GM19397 (cell line): ENCODE results near the gene FANK1.

Experiments used
- ATAC-seq: cut with Tn5 transposase; IDR thresholded peaks from one replicate; pipeline ENCODE4 v1.9.1; 2021; ENCODE audit warnings: mild to moderate bottlenecking, moderate library complexity; ENCODE audit not compliant: unreplicated experiment

The FANK1 gene, protein sequence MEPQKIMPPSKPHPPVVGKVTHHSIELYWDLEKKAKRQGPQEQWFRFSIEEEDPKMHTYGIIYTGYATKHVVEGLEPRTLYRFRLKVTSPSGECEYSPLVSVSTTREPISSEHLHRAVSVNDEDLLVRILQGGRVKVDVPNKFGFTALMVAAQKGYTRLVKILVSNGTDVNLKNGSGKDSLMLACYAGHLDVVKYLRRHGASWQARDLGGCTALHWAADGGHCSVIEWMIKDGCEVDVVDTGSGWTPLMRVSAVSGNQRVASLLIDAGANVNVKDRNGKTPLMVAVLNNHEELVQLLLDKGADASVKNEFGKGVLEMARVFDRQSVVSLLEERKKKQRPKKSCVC

DNA sequence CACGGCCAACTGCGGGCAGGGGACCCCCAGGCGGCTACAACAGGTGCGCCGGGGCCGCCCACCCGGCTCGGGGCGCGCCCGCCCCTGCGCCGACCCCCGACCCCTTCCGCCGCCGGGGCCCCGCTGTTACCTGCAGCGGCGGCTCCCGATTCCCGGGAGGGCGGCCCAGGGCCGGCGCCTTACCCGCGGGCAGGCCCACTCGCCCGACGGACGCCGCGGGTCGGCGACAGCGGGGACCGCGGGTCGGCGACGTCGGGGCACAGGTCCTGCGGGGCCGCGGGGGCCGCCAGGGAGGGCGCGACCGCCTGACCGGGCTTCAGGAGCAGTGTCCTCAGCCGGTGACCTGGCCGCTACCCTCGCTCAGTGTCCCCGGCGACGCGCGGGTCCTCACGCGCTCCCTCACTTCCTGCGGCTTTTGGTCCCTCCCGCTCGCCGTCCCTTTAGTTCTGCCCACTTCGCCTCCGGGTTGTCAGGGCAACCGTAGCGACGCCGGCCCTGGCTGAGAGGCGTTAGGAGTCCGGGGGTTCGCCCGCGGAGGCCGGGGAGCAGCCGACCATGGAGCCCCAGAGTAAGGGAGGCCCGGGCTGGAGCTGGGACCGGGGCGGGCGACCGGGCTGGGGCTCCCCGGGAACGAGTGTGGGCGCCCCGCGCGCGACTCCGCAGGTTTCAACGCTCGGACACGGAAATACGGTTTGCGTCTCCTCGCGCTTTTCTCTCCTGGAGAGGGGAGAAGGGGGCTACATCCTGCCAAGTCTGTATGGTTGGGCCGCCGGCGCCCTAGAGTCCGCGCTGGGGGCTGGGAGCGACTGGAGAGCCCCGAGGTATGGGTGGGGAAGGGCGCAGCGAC is at the start of gene FANK1:
FANK1 (plus strand) TSS at position 477 of the 847 bp plus-strand sequence; CDS start at position 556, 79 bp downstream.
- peak; percentile 85 for ATAC-seq

DNA sequence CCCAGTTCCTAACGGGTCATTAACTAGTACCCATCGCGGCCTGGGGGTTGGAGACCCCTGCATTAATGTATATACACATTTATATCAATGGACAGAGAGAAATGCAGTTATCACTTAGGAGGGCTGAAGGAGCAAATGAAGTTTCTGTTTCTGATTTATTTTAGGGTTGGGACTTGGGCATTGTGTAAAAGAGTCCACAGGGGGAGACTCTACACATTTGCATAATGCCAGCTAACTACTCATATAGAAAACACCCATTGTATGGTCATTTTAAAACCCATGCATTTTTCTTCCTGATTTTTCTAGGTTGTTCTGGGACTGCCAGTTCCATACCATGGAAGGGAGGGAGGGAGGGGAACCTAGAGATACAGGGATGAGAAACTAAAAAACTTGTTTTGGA is 49.5 kb upstream of the FANK1 start:
- ATAC-seq, result no peak

DNA sequence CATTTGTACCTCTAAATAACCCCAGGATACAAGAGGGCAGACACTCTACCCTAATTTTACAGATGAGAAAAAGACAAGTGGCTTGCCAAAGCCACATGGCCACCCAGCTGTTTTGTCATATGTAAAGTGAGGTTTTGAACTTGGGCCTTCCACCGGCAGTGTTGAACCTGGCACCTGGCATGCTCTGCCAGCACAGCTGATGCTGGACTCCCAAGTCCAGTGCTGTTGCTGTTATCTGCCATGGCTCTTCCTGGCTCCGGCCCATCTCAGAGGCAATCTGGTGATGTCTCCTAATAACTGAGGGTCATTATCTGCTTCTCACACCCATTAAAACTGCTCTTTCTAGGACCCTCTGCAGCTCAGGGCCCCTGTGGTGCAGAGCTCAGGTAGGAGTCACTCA is 48.0 kb upstream of the FANK1 start:
- ATAC-seq, result no peak

DNA sequence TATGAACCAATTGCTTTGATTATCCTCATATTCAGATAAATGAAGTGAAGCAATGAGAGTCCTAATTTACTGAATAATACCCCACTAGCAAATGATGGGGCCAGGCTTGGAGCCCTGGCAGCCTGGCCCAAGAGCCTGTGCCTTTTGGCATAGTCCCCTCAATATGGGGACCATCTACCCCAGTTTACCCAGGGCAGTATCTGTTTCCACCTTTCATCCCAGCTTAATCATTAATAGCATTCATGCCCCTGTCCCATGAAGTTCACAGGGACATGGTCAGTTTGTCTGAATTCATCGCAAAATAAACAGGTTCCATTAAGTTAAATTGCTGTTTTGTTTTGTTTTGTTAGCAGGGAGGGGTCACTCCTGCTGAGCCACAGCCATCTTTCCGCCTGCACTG is 47.5 kb upstream of the FANK1 start:
- no peak for ATAC-seq

DNA sequence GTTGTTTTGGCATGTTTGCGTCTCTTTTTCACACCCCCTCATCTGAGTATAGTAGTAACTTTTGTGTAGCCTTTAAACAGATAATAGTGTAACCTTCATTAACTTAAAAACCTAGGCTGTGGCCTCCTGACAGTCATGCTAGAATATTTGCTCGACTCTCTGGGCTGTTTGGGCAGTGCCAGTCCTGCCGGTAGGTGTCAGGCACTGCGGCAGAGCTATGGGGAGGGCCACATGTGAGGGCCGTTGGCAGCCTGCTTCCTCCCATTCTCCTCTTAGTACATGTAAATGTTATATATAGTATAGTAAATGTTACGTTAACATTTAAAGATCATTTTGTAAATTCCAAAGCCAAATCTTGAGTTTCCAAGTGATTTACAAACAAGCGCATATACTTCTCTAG is 46.9 kb upstream of the FANK1 start:
- no peak for ATAC-seq

DNA sequence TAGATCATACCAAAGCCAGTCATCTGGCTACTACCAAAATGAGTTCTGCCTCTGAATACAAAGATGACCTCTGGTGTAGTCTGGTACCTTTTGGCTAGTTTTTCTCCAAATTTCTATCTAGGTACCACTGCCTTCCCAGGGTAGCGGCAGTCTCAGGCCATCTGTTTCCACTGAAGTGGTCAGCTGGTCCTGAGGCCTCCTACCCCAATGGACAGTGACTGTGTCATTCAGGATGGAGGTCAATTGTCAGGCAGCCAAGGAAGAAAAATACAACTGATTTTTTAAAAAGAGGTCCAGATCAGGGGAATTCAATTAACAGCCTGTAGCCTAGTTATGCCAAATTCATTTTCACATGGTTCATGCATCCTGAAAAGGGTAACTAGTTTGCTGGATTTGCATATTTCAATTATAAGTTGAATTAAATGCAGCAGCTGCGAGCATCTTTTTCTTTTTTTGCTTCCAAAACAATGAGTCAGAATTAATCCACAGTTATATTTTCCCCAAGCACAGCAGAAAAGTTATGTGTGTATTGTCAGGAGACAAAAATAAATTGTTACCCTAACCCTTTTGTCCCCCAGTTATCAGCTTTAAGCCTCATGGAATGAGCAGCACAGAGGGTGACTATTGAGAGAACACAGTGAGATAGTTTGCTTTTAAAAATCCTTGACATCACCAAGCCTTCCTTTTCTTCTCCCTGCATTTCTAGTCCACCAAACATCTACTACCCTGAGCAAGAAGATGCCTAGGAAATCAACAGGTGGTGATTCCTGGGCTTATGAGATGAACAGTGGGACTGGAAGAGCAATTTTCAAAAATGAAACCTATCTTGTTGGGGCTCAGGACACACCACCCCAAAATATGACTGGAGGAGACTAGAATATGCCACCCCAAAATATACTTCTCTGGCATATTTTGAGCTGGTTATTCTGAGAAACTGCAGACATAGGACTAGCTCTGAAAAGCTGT is 45.3 kb upstream of the FANK1 start:
- no peak for ATAC-seq

DNA sequence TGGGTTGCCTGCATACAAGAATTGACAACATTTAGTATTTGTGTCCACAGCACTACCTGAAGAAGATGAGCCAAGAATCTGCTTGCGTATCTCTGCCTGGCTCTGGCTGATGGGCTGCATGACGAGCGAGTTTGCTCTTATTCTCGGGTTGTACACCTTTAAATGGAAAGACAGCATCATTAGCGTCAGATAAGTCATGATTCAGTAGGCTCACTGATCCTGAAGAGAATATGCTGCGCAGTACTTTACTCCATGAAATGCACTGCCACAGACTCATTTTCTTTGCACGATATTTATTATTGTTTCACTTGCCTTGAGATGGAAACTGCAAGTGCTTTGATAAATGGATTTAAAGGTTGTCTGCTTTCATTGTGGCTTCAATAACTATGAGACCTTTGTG is 43.9 kb upstream of the FANK1 start:
- no peak for ATAC-seq

DNA sequence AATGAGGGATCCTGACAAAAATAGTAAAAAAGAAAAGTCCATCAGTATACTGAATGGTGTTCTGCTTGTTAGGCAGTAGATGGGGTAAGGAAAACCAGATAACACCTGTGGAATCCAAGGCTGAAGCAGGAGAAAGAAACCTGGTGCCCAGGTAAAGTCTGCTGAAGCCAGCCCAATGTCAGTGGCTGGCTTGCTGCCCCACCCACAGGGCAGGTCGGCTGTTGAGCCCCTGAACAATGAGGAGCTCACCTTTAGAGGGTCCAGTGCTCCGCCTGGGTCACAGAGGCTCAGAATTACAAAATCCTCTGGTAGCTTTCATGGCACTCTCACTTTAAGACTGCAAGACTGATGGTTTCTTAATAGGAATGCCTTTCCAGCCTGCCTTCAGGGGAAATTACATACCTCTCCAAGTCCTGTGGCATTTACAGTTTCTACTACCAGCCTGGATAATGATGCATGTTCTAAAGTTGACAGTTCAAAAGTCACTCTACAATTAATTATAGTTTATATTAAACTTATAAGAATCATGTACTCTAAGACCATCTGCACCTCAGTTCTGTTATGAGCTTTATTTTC is 39.1 kb upstream of the FANK1 start:
- ATAC-seq, result no peak

DNA sequence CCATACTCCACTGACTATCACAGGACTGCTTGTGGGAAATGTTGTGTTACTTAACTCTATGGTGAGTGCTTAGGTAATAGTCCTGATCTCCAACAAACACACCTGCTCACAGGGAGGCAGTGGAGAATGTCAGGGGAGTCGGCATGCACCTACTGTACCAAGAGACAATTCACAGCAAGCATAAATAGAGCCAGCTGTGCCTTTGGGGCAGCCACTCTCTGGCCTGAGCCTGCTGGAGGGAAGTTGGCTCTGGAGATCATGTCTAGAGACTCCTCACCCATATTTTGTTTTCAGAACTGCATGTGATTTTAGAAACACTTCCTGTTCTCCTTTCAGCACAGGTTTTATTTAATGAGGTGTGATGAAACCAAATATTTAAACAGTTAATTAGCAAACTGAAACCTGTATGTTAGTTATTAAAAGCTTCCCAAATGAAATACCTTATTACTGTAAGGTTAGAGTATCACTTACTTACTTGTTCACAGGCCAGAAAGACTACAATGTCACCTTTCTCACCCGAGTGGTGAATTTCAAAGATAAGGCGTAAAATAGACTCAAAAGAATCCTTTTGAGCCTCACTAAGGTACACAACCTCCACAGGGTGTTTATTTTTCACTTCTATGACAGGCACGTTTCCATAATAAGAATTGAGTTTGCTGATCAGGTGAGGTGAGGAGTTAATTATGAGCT is 37.1 kb upstream of the FANK1 start:
- no peak for ATAC-seq

DNA sequence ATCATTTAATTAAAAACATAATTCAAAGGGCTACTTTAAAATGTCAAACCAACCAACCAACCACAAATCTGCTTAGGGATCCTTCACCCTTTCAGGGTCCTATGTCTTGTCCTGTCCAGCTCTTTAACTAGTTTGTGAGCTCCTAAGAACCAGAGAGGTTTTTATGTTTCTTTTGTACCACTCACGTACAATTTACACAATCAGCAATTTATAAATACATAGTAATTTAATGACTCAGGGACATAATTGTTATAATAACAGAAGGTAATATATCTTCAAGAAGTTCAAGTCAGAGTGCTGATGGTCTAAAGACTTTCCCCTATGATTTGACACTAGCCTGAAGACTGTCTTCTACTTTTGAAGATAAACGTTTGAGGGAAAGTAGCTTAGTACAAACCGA is 31.2 kb upstream of the FANK1 start:
- ATAC-seq, result no peak

DNA sequence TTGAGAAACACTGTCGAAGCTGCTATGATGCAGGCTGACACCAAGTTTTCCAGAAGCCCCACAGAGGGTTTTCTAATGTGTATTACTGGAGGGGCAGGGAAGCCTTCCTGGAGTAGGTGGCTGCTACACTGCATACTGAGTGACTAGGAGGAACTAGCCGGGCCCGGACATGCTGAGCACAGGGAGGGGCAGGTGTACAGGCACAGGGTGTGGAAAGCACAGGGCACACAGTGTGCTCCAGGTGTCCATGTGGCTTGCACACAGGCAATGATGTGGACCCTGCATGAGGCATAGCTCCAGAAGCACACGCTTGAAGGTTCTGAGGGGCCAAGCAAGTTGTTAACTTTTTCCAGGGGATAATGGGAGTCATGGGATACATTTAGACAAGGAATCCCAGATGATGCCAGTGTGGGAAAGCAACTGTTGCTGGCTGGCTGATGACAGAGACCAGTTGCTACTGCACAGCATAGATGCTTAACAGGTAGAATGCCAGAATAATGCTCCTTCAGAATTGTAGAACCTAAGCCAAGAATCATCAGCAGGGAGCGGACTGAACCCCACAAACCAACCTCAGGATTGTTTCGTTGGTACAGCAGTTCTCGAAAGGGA is 29.8 kb upstream of the FANK1 start:
- ATAC-seq, result no peak

DNA sequence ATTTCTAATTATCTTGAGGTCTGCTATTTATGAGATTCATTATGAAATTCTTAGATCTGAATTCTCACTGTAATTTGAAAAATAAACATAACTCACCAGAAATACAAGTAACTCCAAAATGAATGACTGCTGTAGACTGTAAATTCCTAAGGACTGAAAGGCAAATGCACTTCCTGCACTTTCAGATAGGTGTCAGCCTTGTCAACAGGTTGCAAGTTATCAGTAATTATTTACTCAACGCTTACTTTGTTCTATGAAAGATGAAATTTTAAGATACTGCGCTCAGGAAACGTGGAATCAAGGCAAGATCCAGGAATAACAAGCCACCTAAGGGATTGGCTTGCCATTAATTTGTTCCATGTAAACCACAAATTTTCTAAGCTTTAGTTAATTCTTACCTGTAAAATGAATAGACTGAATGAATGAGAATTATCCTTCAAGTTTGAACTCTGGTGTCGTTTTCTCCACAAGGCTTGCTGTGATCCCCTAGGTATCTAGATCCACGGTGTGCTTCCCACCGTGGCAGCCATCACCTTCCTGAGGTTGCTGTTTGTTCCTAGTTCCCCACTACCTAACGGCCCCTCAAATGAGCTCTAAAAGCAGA is 27.9 kb upstream of the FANK1 start:
- ATAC-seq, result no peak

DNA sequence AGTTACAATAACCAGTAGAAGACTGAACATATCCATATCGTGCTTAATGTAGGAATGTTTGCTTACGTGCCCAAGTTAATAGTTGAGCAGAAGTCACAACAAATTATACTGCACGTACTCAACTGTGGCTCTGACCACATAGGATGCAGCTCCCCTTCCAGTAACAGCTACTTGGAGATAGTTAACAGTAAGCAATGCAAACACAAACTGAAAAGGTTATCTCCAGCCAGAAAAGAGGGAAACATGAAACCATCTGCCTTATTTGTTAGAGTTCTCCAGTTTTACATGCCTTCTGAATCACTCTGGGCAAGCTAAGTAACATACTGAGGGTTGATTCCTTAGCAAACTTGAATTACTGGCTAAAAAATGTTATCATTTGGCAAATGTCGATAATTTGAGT is 25.0 kb upstream of the FANK1 start:
- ATAC-seq, result no peak

DNA sequence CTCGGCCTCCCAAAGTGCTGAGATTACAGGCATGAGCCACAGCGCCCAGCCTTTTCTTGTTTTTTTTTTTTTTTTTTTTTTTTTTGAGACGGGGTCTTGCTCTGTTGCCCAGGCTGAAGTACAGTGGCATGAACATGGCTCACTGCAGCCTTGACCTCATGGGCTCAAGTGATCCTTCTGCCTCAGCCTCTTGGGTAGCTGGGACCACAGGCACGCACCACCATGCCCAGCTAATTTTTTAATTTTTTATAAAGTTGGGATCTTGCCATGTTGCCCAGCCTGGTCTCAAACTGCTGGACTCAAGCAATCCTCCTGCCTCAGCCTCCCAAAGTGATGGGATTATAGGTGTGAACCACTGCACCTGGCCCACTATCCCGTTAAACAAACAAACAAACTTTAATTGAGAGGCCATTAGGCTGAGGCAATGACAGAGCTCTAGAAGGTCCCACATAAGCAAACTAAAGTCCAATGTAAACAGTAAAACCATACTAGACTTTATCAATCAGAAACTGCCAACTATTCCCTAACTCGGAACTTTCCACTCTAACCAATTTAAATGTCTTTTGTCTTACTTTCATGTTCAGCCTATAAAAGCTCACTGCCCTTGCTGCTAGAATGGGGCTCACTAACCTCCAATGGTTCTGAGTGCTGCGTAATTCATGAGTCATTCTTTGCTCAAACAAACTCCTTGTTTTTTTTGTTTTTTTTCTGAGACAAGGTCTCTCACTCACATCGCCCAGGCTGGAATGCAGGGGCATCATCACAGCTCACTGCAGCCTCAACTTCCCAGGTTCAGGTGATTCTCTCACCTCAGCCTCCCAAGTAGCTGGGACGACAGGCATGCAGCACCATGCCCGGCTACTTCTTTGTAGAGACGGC is 17.2 kb upstream of the FANK1 start:
- no peak for ATAC-seq

DNA sequence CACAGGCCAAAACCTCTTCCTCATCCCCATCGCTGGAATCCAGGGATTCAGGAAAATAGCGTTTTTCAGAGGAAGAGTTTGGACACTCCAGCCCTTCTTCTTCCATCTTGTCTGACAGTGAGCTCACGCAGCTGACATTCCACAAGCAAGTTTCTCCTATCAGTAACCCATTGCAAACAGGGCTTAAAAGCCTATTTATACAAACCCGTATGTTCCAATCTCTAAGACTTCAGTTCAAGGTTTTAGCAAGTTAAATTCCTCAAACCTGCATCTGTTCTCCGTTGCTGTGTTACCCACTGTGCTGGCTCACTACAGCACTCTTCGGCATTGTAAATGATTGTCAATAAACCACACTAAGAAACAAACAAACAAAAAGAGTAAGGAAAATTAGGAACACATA is 15.6 kb upstream of the FANK1 start:
- no peak for ATAC-seq

DNA sequence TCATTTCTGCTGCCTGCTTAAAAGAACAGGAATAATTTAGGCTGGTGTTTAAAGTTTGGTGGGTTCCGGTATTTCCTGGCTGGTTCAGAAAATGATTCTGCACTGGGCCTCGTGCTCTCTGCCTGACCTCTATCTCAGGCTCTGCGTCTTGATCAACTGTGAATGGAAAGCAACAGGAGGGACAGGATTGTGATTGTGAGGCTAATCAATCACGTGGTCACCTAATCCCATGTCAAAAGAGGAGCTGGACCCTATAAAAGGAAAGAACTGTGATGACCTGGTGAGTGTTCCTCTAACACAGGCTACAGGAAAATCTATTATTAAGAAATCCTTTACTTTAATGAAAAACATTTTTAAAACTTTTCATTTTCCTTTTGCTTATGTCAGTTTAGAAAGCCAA is 15.2 kb upstream of the FANK1 start, which contains the start of gene DHX32:
DHX32 (minus strand) TSS at position 101 of the 400 bp plus-strand sequence. CDS start 468 bp downstream, outside the sequence.
- no peak for ATAC-seq

DNA sequence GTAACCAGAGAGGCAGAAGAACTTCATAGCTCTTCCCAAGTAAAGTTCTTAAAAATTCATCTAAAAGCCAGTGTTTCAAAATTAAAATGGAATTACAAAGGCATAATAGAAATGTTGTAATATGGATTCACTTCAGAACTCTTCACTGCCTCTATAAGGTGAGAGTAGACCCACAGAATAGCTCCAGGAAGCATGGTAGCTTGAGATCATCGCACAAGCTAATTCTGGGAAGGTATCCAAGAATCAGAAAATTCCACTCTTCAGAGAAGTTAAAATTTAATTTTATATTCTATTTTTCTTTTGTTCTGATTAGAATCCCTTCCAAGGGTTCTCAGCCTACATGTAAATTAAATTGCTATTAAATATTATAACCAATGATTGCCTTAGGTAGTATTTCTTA is 13.8 kb upstream of the FANK1 start:
- ATAC-seq, result no peak

DNA sequence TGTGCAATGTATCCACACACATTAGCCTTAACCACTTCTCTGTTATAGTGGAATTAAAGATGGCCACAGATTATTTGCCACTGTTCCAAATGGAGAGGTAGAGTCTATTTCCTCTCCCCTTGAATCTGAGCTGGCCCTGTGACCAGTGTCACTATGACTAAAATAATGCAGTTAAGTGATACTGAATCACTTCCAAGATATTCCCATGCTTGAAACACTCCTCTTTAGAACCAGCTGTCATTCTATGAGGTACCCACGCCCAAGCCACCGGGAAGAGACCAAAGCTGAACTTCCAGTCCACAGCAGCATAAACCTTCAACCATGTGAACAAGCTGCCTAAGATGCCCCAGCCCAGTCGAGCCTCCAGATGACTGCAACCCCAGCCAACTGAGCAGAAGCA is 13.2 kb upstream of the FANK1 start:
- ATAC-seq, result no peak
